GM18505 (cell line): Measurements from ENCODE around the gene CENPN.

ENCODE experiments used
- ATAC-seq: cut with Tn5 transposase; IDR thresholded peaks from one replicate; pipeline ENCODE4 v1.9.1; 2021; ENCODE audit not compliant: unreplicated experiment
- POLR2A ChIP-seq: IDR thresholded peaks from 4 replicates; pipeline ENCODE4 v1.6.1; 2011; ENCODE audit warnings: borderline replicate concordance; ENCODE audit not compliant: insufficient read depth, insufficient read length; ENCODE audit errors: extremely low read depth

Gene CENPN

GRCh38 chr16:81061871-81062608, 55.0 kb downstream of the CENPN start:
- TF ChIP-seq POLR2A: no peak
- no peak for ATAC-seq

DNA sequence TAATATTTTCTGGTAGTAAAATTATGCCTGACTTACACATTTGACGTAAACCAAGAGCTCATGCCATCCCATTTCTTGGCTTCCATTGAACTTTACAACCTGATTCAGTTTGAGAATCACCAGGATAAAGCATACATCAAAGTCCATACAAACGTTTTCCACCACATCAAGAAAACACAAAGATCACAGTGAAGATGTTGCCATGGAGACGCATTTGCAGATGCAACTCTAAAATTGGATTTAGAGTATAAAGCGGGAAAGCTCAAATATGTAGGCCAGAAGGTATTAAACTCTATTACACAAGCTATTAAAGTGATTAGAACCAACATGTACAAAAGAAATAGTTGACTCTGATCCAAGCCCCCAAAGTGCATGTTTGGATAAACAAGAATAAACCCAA, 59.7 kb downstream of the CENPN start:
- no peak for ATAC-seq
- no peak for TF ChIP-seq POLR2A

DNA sequence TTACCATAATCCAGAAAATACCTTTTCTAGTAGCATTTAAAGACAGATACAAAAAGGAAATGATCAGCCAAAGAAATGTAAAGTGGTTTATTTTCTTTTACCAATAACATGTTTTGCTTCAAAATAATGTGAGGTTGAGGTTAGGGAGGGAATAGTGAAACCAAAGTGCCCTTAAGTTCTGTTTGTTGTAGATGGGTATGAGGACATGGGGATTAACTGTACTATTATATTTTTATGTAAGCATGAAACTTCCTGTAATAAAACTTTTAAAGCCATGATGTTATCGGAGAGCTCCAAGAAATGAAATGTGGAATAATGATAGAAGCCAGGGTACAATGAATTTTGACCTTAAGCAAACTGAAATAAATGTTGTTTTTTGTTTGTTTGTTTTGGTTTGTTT, 60.2 kb downstream of the CENPN start:
- no peak for TF ChIP-seq POLR2A

DNA sequence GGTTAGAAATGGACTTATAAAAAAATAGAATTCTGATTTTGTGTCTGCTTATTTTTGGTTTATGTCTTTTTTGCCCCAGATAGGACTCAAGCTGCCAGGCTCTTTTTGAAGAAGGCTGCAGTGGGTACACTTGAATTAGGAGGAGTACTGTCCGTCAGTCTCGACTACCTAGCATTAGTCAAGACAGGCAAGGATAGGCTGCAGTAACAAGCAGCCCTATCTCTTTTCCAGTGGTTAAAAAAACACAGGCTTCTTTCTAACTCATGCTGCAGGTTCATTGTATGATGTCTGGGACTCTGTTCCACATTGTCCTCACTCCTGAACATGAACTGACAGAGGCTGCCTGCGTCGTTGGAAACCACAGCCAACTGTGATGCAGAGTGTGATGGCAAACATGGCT, 62.0 kb downstream of the CENPN start:
- ATAC-seq: no peak
- no peak for TF ChIP-seq POLR2A

More for the DNA sequence above, 60.2 kb downstream of the CENPN start:
- ATAC-seq: no peak

DNA sequence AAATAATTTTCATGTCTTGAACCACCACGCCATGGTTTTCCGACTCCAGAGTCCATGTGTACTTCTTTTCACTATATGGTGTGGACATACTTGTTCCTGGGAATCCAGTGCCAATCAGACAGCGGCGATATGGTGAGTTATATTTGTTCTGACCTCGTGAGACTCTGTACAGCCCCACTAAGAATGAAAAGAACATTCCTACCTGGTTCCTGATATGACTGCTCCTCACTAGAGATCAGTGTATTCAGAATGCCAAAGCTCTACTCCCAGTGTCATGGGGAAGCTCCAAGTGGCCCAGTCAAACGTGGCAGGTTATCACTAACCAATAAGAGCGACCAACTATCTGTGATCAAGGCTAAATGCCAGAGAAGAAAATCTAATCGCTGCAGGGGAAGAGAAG, 64.0 kb downstream of the CENPN start:
- no peak for TF ChIP-seq POLR2A
- ATAC-seq: no peak

DNA sequence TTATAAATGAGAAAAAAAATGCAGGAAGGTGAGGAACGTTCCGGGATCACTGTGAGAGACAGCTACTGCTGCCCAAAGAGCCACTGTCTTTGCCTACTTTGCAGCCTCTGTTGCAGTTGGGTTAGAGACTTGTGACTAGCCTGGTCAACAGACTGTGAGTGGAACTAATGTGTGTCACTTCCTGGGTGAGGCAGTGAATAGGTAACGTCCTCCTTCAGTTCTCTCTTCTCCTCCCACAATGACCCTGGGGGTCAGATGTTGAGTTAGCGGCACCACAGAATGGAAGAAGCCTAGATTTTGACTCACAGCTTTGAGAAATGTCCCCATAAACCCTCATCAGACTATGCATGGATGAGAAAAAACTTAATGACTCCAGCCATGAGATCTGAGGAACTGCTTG, 64.8 kb downstream of the CENPN start:
- no peak for TF ChIP-seq POLR2A
- no peak for ATAC-seq

- no peak for TF ChIP-seq POLR2A
- ATAC-seq: no peak
These were observed 66.7 kb downstream of the CENPN start for GRCh38 chr16:81073560-81074330.

DNA sequence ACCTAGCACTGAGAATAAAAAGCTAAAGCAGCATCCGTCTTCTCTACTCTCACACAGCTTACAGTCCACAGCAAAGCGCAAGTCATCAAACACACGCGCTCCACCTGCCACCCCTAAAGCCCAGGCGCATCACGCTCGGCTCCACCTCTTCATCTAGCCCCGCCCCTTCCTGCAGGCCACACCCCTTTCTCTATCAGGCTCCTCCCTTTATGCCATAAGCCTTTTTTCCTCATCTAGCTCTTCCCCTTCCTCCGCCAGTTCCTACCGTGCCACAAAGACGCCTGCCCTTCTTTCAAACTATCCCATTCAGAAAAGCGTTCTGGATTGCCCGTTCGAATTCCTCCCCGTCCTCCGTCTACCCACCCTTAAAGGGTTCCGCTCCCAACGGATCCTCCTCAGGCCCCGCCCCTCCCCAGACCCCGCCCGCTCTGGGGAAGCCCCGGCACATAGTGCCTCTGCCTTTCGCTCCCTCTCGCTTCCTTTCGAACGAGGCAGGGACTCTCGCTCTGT, 69.6 kb downstream of the CENPN start:
- peak; percentile 84 for ATAC-seq
- TF ChIP-seq POLR2A: no peak

GRCh38 chr16:81077076-81077940, 70.3 kb downstream of the CENPN start, which contains the start of gene C16orf46:
C16orf46 (minus strand) TSS chr16:81077238; CDS start chr16:81063955, 13,283 bp downstream.
- ATAC-seq: peak; percentile 96
- TF ChIP-seq POLR2A: peak; percentile 90

GRCh38 chr16:81080233-81080632, 73.2 kb downstream of the CENPN start:
- no peak for ATAC-seq
- TF ChIP-seq POLR2A: no peak

DNA sequence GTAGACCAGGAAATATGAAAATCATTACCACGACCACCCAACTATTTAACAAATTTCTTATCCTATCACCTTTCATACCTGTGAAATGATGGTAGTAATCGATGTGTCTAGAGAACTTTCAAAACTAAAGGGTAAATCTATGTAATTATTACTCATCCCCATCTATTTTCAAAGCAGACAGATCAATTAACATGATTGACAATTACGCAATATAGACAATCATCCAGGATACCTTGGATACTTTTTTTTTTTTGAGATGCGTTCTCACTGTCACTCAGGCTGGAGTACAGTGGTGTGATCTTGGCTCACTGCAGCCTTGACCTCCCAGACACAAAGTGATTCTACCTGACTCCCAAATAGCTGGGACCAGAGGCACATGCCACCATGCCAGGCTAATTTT, 74.0 kb downstream of the CENPN start:
- no peak for ATAC-seq
- no peak for TF ChIP-seq POLR2A
